ENCODE results near the gene ABHD12B.

DNA sequence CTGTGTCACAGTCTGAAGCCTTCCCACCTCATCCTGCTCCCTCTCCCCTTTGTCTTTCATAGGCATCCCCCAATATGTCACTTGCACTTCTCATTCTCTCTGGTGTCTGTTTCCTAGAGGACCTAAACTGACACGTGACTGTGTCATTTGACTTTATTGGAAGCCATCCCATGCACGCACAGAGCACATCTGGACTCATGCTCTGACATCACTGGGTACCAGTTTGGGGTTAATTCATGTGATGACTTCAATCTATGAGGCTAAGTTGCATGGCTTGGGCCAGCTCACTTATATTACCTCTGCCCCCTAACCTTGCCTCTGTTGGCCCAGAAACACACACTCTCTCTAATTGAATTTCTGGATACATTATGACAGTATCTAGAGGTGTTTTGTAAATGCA, 51.0 kb downstream of the ABHD12B start:
- TF ChIP-seq, protein P1, sequence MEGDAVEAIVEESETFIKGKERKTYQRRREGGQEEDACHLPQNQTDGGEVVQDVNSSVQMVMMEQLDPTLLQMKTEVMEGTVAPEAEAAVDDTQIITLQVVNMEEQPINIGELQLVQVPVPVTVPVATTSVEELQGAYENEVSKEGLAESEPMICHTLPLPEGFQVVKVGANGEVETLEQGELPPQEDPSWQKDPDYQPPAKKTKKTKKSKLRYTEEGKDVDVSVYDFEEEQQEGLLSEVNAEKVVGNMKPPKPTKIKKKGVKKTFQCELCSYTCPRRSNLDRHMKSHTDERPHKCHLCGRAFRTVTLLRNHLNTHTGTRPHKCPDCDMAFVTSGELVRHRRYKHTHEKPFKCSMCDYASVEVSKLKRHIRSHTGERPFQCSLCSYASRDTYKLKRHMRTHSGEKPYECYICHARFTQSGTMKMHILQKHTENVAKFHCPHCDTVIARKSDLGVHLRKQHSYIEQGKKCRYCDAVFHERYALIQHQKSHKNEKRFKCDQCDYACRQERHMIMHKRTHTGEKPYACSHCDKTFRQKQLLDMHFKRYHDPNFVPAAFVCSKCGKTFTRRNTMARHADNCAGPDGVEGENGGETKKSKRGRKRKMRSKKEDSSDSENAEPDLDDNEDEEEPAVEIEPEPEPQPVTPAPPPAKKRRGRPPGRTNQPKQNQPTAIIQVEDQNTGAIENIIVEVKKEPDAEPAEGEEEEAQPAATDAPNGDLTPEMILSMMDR (IDR thresholded peaks at IDR 0.05; ENCODE audit: low read length), result no peak
- TF ChIP-seq EZH2 (IDR thresholded peaks at IDR 0.05; ENCODE audit: borderline replicate concordance, low read length), result no peak
